ENCODE results near the gene SPINK9.

DNA sequence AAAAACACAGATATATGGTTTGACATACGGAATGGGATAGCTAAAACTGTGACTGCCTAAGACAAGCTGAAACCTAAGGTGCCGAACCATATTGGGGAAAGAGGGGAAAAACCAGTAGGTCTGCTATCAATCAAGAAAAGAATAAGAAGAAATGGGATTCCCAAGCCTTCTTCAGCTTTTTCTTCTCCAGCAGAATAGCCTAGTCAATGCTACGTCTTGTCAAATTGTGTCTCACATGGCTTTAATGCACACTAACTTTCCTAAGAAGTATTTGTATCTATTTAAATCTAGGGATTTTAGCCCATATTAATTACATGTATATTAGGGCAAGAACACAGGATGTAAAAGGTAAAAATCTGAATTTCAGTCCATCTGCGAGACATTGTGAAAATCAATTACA lies 47.6 kb downstream of the SPINK9 start:
- TF ChIP-seq, protein P1, sequence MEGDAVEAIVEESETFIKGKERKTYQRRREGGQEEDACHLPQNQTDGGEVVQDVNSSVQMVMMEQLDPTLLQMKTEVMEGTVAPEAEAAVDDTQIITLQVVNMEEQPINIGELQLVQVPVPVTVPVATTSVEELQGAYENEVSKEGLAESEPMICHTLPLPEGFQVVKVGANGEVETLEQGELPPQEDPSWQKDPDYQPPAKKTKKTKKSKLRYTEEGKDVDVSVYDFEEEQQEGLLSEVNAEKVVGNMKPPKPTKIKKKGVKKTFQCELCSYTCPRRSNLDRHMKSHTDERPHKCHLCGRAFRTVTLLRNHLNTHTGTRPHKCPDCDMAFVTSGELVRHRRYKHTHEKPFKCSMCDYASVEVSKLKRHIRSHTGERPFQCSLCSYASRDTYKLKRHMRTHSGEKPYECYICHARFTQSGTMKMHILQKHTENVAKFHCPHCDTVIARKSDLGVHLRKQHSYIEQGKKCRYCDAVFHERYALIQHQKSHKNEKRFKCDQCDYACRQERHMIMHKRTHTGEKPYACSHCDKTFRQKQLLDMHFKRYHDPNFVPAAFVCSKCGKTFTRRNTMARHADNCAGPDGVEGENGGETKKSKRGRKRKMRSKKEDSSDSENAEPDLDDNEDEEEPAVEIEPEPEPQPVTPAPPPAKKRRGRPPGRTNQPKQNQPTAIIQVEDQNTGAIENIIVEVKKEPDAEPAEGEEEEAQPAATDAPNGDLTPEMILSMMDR (IDR thresholded peaks at IDR 0.05; ENCODE audit: low read depth, low read length): no peak
- TF ChIP-seq EZH2phosphoT487 (IDR thresholded peaks at IDR 0.05; ENCODE audit: low read depth): no peak
